HT-29 (cell line): ENCODE data around the gene ADGRL3. TPM values are rescaled to one million over a fixed set of nuclear protein-coding genes. Genes with fewer than 3 reads are reported as not detected.
"Not testable (repeated sequence)": the region's sequence is repeated elsewhere in the genome, so short reads cannot be mapped to it uniquely, and the experiment has no call there.

Experiments used
- DNase-seq: peaks from one replicate; pipeline ENCODE4 v3.0.0-alpha.2; 2015; ENCODE audit warnings: low spot score
- total RNA-seq: library from RNA; depleted of rRNA; stranded (reverse); fragments of >200 nt; shearing (Covaris generic); gene quantifications from 2 replicates; pipeline ENCODE4 v1.2.3, GENCODE V29; 2014

Gene ADGRL3
- total RNA-seq, 1 experiment from 2014 or later = not detected

DNA sequence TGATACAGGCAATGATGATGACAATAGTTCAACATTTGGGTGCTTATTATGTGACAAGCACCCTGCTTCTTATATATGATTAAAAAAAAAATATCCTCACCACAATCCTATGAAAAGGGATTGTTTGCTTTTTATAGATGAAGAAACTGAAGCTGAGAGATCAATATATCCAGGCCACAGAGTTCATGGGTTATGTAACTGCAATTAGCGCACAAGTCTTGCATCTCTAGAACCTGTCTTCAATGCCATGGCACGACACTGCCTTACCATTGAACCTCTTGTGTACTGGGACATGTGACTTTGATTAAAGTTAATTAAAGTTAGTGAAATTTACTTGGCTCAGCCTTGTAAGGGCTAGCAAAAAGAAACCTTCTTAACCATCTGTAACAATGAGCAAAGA is 599.7 kb downstream of the ADGRL3 start:
- DNase-seq = no peak

DNA sequence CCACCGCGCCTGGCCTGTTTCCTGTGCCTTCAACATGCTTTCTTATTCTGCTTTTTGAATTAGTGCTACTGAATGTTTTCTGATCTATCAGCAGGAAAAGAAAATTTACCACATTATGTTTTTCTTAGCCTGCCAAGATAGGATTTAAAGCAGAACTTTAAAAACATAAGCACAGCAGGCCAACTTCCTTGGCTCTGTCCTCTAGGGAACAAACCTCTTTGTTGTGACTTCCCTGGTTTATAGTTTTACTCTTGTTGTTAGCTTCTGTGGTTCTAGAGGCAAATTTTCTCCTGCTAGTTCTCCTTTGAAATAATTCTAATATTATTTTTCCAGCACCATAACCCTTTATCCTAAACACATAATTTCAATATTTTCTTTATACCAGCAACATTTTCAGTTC is 605.1 kb downstream of the ADGRL3 start:
- no peak for DNase-seq

- no peak for DNase-seq
These were observed 605.9 kb downstream of the ADGRL3 start for GRCh38 chr4:61805979-61806378.

DNA sequence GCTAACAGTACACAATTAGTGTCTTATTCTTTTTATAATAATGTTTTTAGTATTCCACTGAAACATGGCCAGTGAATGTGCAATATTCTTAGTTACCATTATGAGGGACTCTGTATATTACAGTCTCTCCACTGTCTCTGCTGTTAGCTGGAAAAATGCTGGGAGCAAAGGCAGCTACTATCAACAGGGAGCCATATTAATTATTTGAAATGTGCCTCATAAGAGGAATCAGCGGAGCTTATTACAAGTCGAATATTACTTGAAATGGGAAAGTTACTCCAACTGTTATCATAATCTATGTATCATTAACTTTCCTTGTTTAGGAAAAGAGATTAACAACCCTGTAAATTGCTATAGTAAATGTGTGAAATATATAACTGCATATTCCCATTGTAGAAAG is 612.0 kb downstream of the ADGRL3 start:
- DNase-seq = no peak

DNA sequence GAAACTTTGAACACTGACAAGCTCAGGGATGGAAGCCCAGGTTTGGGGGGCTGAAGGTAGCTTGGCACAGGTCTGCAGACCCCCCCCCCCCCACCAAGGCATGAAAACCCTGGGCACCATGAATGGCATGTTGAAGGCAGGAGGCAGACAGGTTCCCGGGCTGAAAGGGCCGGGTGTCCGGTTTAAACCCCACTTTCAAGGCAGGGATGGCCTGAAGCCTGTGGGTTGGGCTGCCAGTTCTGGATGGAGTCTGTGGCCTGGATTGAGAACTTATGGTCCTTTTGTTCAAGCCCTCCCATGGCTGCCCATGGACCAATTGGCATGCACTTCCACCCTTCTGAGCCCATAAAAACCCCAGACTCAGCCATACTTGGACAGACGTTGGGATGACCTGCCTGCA is 616.9 kb downstream of the ADGRL3 start:
- no peak for DNase-seq

GRCh38 chr4:61820136-61820535 is 620.0 kb downstream of the ADGRL3 start:
- DNase-seq = no peak

GRCh38 chr4:61824454-61824853 is 624.3 kb downstream of the ADGRL3 start:
- DNase-seq = no peak

DNA sequence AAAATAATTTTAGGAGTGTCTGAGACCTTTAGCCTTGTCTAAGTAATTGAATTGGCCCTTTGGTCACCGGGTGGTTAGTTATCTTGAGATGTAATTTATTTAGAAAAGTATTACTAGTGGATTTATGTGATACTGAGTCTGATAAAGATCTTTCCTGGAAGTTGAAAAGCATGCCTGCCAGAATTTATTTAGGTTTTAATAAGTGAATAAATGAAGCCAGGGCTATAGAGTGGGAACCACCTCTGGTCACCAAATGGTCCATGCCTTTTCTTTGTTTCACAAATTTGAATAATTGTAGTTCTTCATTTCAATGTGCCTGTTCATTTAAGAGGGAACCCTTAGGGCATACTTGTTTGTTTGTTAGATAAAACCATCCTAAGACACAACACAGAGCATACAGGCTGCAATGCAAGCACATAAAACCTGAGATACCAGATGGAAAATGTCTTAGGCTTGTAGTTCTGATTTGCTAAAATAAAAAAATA is 627.8 kb downstream of the ADGRL3 start:
- no peak for DNase-seq

DNA sequence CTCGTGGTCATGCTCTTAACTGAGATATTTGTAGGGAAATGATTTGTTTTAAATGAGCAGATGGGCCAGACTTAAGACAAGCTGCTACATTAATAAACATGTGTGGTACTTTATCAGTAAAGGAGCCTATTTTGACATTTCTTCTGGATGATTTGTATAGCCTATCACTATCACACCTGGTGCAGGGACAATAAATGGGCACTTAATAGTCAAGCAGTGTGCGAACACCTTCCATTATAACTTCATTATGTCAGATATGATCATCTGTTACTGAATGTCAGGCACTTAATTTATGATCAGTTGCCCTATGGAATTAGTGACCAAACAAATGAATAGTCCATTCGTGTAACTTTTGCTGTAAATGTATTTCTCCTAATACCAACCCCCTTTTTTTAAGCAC is 628.8 kb downstream of the ADGRL3 start:
- no peak for DNase-seq

GRCh38 chr4:61831987-61832386 is 631.9 kb downstream of the ADGRL3 start:
- DNase-seq = no peak

DNA sequence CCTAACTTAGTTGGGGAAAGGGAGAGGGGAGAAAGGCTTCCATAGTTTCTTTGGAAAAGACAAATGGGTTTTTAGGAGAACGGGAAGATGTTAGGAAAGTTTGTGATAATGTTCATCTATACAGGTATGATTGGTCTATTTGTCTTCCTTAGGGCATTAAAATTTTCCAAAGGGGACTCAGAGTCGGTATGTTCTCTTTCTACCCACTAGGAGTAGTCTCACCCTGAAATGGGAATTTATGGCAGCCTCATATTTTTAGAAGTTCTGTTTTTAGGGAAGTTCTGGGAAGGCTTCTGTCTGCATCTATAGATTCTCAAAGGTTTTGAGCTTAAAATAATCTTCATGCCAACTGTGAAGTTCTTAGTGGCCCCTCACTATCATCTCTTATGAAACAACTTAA is 637.3 kb downstream of the ADGRL3 start:
- no peak for DNase-seq

DNA sequence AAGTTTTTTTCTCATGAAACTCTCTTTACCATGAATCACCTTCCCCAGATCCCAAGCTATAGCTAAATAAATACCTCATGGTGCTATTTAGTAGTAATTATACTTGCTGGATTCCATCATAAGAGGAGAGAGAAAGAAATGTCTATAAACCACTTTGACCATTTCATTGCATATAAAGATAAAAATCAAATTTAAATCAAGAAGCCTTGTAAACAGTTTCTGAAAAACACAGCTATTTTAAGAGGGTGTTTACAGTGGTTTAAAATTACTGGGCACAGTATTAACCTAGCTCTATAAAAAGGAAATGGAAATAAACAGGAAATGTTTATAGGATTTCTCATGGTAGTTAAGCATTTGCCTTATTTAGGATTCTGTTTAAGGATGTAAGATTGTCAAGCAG is 637.9 kb downstream of the ADGRL3 start:
- DNase-seq = no peak

GRCh38 chr4:61841714-61842113 is 641.6 kb downstream of the ADGRL3 start:
- DNase-seq = no peak

DNA sequence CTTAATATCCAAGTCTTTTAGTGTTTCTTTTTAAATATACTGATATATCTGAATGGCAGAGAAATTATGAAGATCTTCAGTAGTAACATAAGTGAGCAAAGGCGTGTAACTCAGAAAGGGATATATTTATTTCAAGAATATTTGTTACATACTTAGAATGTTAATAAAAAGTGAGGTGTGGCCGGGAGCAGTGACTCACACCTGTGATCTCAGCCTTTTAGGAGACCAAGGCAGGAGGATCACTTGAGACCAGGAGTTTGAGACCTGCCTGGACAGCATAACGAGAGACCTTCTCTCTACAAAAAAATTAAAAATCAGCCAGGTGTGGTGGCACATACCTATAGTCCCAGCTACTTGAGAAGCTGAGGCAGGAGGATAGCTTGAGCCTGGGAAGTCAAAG is 651.0 kb downstream of the ADGRL3 start:
- no peak for DNase-seq

GRCh38 chr4:61852105-61852504 is 652.0 kb downstream of the ADGRL3 start:
- DNase-seq = not testable (repeated sequence)

GRCh38 chr4:61853041-61853440 is 652.9 kb downstream of the ADGRL3 start:
- no peak for DNase-seq

- DNase-seq = no peak
These were observed 660.2 kb downstream of the ADGRL3 start for GRCh38 chr4:61860376-61860775.

DNA sequence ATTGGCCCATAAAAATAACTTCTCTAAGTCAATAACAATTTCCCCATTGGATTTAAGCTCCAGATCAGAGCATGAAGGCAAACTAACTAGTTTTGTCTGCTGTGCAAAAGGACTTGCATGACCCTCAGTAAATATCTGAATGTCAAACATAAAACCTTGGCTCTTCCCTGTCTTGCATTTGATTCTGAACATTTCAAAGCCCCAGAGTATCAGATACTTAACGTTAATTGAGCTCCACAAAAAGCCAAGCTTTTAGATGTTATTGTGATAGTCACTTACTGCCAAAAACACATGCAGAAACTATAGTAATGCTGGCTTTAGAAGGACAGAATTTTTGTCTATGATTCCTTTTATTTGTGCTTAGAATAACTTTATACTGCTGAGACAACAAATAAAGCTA is 664.2 kb downstream of the ADGRL3 start:
- no peak for DNase-seq

GRCh38 chr4:61866378-61867030 is 666.4 kb downstream of the ADGRL3 start:
- no peak for DNase-seq

DNA sequence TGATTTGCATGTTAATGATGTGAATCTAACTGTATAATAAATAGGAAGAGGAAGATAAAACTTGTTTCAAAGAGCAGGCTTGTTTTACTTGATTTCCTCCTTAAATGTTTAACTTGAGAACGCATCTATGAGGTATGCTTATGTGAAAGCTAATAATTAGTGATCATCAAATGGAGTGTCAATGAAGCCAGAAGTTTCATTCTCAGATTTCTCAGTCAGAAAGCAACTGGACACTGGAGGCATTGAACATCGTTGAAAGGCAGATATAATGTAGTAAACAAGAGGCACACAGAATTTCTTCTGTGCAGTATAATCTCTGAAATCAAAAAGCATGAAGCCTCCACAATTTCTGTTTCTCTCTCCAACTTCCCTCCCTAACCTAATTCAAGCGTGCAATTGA is 672.9 kb downstream of the ADGRL3 start:
- DNase-seq = no peak

DNA sequence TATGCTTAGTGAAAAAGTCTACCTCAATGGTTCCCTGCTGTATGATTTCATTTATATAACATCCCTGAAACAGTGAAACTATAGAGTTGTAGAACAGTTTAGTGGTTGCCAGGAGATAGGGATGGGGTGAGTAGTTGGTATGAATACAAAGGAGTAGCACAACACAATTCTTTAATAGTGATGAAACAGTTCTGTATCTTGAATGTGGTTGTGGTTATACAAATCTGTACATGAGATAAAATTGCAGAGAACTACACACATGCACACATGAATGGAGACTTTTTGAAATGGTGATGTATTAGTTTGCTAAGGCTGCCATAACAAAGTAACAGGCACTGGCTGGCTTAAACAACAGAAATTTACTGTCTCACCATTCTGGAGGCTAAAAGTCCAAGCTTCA is 677.1 kb downstream of the ADGRL3 start:
- DNase-seq = no peak

DNA sequence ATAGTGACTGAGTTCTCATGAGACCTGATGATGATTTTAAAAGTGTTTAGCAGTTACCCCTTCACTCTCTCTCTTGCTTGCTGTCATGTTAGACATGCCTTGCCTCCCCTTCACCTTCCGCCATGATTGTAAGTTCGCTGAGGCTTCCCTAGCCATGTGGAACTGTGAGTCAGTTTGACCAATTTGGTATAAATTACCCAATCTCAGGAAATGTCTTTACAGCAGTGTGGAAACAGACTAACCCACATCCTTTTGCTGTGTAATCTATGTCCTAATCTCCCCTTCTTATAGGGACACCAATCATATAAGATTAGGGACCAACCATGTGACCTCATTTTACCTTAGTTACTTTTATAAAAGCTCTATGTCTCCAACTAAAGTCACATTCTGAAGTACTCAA is 677.8 kb downstream of the ADGRL3 start:
- DNase-seq = no peak

- DNase-seq = no peak
These were observed 682.3 kb downstream of the ADGRL3 start for GRCh38 chr4:61882381-61882780.

DNA sequence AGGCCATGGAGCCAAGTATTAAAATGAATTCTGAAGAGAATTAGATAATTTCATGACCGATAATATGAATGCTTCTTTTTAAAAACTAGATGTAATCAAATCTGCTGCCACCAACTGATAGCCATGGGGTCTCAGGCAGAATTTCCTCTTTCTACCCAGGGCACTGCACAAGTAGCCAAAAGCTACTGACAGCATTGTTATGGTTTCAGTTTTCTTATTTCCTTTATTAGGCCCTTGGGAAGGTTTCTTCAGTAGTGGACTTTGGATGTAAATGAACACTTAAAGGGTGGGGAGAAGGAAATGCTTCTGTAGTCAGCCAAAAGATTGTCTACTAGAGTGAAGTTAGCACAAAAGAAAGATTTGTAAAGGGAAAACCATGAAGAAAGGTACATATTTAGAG is 686.0 kb downstream of the ADGRL3 start:
- DNase-seq = peak; percentile 17
